NCI-H82 treated with DMSO at 0.1 percent for 48 hours (cell line): ENCODE data around the gene MED10.

ENCODE experiments used
- DNase-seq: peaks from one replicate; lab custom pipeline; 2025; ENCODE audit not compliant: unreplicated experiment; lab: John Stamatoyannopoulos, UW

MED10 gene

DNA sequence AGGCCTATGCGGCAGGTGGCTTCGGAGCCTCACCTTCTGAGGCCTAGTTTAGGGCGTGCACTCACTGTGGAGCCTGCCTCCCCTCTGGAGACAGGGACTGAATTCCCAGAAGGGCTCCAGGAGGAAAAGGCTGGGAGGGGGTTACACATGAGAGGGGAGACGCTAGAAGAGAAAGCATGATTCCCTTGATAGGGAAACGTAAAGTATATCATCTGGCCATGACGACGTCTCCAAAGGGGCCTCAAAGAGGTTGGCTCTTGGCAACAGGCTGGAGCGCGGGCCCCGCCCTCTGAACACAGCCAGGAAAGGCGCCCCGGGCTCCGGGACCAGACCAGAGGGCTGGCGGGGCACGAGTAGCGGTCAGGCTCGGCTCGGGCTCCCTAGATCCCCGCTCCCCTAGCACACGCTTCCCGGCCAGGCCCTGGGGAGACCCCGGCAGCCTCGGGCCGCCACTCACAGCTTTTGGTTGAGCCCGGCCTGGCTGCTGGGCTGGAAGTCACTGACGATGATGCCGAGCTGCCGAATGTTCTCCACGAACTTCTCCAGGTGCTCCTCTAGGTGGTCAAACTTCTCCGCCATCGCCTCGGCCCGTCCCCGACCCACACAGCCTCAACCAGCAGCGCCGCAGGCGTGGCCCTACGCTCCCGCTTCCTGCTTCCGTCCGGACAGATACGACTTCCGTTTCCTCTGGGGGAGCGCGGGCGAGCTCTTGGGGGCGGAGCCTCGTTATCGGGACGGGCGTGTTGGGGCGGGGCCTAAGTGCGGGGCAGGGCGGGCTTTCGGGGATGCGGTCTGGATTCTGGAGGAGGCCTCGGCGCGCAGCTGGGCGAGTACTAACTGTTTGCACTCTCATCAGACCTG is at the start of gene MED10:
TSS of gene MED10 (minus strand) at position 643 of the 861 bp plus-strand sequence. CDS start at position 579, 64 bp downstream.
- DNase-seq, result peak; percentile 71

DNA sequence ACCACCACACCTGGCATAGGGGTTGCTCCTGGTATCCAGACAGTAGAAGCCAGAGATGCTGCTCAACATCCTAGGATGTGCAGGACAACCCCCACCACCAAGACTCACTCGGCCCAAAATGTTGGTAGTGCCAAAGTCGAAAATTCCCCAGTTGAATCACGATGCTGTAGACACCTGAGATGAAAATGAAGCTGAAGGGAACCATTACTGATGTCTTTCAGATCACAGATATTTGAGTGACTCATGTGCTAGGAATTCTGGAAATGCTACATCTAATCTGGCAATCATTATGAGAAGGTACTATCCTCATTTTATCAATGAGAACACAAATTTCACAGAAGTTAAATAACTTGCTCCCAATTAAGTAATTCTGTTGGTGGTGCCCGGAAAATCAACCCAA is 49.3 kb upstream of the MED10 start:
- DNase-seq, result no peak

DNA sequence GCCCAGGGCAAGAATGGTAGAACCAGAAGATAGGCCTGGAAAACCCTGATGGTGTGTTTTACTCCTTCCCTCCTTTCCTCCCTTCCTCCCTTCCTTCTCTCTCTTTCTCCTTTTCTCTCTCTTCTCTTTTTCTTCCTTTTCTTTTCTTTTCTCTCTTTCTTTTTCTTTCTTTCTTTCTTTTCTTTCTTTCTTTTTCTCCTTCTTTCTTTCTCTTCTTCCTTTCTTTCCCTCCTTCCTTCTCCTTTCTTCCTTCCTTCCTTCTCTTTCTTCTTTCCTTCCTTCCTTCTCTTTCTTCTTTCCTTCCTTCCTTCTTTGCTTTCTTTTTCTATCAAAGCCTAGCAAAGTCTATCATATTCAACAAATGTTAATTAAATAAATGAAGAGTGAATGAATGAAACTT is 46.4 kb upstream of the MED10 start:
- no peak for DNase-seq

- no peak for DNase-seq
Measured at GRCh38 chr5:6424110-6424659, 45.8 kb upstream of the MED10 start.

- no peak for DNase-seq
Measured at GRCh38 chr5:6423327-6424109, 45.2 kb upstream of the MED10 start.

DNA sequence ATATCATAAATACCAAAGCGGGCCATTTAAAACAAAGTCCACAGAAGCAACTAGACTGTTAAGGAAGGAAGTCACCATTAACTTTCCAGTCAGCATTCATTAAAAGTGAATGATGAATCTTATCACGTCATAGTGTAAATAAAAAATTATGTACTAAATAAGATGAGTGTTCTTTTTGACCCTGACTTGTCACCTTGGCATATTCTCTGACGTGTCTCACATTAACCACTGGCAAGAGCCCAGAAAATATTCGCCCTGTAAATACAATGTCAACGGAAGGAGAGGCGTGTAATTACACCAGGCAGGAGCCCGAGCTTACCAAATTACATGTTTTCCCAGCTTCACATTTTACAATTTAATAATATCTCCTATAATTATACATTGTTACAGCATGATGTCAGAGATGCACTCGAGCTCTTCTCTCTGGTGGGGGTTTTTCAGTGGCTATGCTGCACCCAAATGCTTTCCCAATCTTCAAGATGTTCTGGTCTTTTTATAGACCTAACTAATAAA is 41.0 kb upstream of the MED10 start:
- DNase-seq, result no peak

- DNase-seq, result no peak
Measured at GRCh38 chr5:6418679-6419276, 40.4 kb upstream of the MED10 start.

DNA sequence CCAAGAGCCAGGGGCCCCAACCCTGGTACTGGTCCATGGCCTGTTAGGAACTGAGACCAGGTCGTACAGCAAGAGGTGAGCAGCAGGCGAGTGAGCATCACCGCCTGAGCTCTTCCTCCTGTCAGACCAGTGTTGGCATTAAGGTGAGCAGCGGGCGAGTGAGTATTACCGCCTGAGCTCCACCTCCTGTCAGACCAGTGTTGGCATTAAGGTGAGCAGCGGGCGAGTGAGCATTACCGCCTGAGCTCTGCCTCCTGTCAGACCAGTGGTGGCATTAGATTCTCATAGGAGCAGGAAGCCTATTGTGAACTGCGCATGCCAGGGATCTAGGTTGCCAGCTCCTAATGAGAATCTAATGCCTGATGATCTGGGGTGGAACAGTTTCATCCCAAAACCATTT is 39.3 kb upstream of the MED10 start:
- DNase-seq, result no peak

DNA sequence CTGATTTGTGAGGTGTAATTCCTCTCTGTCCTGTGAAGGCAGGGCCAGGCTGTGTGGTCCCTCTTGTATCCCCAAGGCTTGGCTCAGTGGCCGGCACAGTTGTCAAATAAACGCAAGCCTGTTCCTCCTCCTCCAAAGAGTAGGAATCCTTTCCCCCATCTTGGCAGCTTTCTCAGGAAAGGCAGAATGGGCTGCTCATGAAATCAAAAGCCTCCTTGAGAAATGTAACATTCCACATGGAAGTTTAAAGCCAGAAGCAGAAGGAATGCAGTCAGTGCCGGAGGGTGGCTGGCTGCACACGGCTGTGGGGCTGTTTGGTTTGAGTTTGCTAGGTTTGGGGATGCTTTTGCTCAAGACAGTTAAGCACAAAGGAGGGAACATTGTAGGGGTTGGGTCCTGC is 34.5 kb upstream of the MED10 start:
- no peak for DNase-seq

GRCh38 chr5:6411141-6411540 is 32.8 kb upstream of the MED10 start:
- no peak for DNase-seq

- DNase-seq, result no peak
Measured at GRCh38 chr5:6410421-6410820, 32.1 kb upstream of the MED10 start.

DNA sequence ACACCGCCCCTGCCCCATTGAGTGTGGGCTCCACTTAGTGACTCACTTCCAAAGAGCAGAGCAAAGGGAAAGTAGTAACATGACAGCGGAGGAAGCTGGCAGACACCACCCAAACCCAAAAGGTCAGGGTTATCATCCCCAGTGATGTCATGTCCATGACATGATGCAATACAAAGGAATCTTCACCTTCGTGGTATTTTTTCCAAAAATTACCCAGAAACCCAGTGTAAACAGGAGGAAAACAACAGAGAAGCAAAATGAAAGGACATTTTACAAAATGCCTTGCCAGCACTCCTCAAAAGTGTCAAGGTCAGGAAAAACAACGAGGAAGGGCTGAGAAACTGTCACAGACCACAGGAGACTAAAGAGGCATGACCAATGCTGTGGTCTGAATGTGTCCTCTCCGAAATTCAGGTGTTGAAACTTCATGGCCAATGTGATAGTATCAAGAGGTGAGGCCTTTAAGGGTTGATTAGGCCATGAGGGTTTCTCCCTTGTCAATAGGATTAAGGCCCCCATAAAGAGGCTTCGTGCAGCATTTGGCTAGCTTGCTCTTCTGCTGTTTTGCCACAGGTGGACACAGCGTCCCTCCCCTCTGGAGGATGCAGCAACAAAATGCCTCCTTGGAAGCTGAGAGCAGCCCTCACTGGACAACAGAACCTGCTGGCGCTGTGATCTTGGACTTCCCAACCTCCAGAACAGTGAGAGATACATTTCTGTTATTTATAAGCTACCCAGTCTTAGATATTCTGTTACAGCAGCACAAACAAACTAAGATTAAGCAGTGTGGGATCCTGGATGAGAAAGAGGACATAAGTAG is 30.5 kb upstream of the MED10 start:
- no peak for DNase-seq

GRCh38 chr5:6408260-6408596 is 29.9 kb upstream of the MED10 start:
- no peak for DNase-seq

- no peak for DNase-seq
Measured at GRCh38 chr5:6407558-6408259, 29.4 kb upstream of the MED10 start.

- DNase-seq, result no peak
Measured at GRCh38 chr5:6405591-6405990, 27.2 kb upstream of the MED10 start.

GRCh38 chr5:6404129-6404528 is 25.8 kb upstream of the MED10 start:
- DNase-seq, result no peak

DNA sequence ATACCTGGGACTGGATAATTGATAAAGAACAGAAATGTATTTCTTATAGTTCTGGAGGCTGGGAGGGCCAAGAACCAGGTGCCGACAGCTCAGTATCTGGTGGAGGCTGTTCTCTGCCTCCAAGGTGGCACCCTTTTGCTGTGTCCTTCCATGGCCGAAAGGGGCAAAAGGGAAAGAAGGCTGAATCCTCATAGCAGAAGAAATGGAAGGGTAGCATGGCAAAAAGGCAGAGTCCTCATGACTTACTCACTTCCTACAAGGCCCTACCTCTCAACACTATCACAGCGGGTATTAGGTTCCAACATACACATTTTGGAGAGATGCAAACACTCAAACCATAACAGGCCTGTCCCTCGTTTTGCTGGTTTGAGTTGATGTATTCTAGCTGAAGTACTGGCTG is 25.1 kb upstream of the MED10 start:
- DNase-seq, result no peak

DNA sequence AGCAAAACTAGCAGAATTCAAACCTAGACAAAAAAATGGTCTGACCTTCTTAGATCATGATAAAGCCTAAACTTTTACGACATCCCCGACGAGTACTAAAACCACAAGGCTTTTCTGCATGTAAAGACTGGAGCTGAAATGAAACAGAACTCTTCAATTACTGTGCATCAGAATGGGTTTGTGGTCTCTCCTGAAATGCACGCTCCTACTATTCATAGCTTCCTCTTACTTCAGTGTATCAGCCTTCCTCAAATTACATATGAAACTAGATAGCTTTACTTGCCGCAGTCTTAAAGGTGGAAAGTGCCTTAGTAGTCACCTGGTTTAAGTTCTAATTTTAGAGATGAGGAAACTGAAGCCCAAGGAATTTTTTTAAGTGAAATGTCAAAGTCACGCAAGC is 24.6 kb upstream of the MED10 start:
- no peak for DNase-seq

DNA sequence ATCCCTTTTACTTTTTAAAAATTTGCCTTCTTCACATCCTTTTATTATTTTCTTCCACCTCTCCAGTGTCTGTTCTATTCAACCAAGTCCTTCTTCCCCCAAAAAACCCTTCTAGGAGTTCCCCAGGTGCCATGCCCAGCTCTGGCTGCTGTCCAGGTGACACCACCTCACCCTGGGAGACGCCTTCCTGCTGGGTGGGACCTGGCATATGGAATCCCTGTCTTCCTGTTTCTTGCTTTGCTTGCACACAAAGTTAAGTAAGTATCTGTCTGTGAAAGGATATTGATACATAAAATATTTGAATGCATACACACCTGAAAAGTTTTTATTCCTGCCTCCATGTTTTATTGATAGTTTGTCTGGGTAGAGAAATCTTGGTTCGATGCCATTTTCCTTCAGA is 23.1 kb upstream of the MED10 start:
- no peak for DNase-seq
